Dendritic cell treated with granulocyte-macrophage colony-stimulating factor and Interleukin-4, amounts not matched to agents 40 ng/mL and 50 ng/mL, for 4 days (primary cell): ENCODE measurements around the gene B9D1.

ENCODE experiments used
- H3K27ac Mint-ChIP-seq: one replicate; pipeline ENCODE4 v1.8.0; 2022; ENCODE audit warnings: mild to moderate bottlenecking, mixed read lengths
- H3K27me3 Mint-ChIP-seq: one replicate; pipeline ENCODE4 v1.8.0; 2022; ENCODE audit warnings: mild to moderate bottlenecking, mixed read lengths
- H3K36me3 Mint-ChIP-seq: one replicate; pipeline ENCODE4 v1.8.0; 2022; ENCODE audit warnings: low read depth, mixed read lengths
- H3K4me1 Mint-ChIP-seq: one replicate; pipeline ENCODE4 v1.8.0; 2022; ENCODE audit warnings: low read depth, mixed read lengths
- H3K4me3 Mint-ChIP-seq: one replicate; pipeline ENCODE4 v1.8.0; 2022; ENCODE audit warnings: mild to moderate bottlenecking, moderate library complexity, mixed read lengths
- H3K9me3 Mint-ChIP-seq: one replicate; pipeline ENCODE4 v1.8.0; 2022; ENCODE audit warnings: mixed read lengths
- intact Hi-C: fragments of 100-400 bp; cut with micrococcal nuclease; formaldehyde crosslinking; loops from one replicate; pipeline ENCODE4 v1.15.0; 2022

B9D1 gene

DNA sequence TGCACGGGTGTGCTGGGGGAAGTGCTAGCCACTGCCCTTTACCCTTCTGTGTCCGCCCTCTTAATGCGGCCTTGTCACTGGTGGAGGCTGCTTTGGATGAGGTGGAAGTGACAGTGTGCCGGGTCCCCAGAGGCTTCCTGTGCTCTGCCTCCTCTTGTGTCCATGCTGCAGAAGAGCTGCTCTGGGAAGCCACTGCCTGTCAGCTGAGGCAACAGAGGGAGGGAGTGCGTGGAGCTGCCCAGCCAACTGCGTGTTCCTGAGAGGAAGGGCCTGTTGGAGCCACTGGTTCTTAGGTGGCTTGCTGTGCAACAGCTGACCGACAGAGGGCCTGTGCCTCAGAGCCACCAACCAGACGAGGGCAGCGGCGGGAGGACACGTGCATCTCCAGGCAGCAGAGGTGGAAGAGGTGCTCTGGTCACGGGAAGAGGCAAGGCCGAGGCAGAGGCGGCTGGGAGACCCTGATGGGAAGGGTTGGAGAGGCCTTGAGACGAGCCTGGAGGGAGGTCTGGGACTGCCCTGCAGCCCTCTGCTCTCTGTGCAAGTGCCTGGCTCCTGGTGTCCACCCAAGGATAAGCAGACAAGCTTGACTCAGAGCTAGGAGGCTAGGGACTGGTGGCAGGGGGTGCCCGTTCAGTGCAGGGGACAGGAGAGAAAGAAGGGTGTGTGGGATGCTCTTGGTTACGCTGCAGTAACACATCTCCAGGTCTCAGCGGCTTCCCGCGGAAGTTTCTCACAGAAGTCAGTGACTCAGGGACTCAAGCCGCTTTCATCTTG is 25.4 kb downstream of the B9D1 start:
- no peak overlapping the region for H3K27ac Mint-ChIP-seq
- no peaks in the 10 kb centered on the region for H3K9me3 Mint-ChIP-seq
- H3K4me1 Mint-ChIP-seq, result no peaks in the 10 kb centered on the region
- intact Hi-C loops, result no loop called here
- H3K27me3 Mint-ChIP-seq, result peaks cover 72% of the 10 kb centered on the region
- H3K4me3 Mint-ChIP-seq, result no peak overlapping the region
- peaks cover 13% of the 10 kb centered on the region for H3K36me3 Mint-ChIP-seq

DNA sequence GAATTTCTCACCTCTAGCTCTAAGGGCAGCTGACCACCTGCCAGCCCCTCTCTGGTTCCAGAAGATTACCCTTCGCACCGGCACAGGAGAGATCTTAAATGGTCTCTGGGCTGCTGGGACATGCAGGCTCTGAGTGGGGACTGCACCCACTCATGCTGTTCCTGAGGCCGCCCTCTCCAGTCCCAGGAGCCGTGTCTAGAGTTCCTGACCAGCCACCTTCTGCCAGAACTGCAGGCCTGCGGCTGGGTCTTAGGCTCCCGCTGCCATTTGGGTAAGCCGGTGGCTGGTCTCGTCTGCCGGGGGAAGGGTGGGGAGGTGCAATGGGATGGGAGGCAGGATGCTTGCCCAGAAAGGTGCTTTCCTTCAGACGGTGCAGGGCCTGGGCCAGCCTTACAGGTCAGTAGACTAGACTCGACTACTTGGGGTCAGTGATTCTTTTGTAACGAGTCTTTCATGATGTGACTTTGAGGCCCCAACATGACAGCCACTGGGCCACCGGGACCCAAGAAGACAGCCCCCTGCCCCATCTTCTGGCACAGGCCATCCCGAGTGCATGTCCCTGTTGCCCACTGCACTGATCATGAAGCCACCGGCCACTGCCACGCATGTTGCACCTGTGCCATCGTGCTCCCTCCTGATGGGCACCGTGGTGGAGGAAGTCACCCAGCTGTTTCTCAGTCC is 26.4 kb downstream of the B9D1 start:
- H3K4me1 Mint-ChIP-seq, result no peaks in the 10 kb centered on the region
- peaks cover 13% of the 10 kb centered on the region for H3K36me3 Mint-ChIP-seq
- H3K27me3 Mint-ChIP-seq, result peaks cover 70% of the 10 kb centered on the region
- no peak overlapping the region for H3K27ac Mint-ChIP-seq
- intact Hi-C loops, result no loop called here
- no peaks in the 10 kb centered on the region for H3K9me3 Mint-ChIP-seq
- no peak overlapping the region for H3K4me3 Mint-ChIP-seq

DNA sequence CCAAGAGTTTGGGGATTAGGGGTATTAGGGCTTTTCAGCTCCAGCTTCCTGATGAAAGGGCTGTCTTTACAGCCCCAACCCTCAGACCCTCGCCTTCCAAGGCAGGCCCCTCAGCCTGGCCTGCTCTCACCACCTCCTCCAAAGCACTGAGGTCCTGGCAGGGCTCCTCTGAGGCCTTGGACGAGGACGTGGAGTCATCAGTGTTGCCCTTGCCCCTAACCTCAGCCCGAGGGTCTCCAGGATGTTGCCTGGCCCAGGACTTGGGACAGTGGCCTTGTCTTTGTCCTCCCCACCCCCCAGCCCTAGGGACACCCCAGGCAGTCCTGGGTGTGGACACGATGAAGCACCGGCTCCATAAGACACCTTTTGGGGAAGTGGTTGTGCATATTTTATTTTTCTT is 28.2 kb downstream of the B9D1 start:
- Mint-ChIP-seq H3K27me3 (peaks cover 80% of the 10 kb centered on the region), H3K9me3 (no peaks in the 10 kb centered on the region), H3K4me3 (no peak overlapping the region), H3K4me1 (no peaks in the 10 kb centered on the region), H3K36me3 (peaks cover 19% of the 10 kb centered on the region), H3K27ac (peak overlapping the region; percentile 20)
- intact Hi-C loops, result no loop called here

DNA sequence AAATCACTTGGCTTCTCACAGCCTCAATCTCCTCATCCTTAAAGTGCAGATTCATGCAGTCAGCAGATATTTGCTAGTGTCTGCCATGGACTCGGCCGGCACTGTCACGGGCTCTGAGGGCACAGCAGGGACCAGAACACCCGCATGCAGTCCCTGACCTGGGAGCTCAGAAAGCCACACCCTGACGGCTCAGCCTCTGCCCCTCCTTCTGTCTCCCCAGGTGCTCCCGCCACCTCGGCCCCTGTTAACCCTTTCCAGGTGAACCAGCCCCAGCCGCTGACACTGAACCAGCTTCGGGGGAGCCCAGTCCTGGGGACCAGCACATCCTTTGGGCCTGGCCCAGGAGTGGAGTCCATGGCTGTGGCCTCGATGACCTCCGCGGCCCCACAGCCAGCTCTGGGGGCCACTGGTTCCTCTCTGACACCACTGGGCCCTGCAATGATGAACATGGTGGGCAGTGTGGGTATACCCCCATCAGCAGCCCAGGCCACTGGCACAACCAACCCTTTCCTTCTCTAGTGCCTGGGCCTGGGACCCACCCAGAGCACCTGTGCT is 28.7 kb downstream of the B9D1 start:
- Mint-ChIP-seq H3K36me3 (peaks cover 19% of the 10 kb centered on the region), H3K27me3 (peaks cover 80% of the 10 kb centered on the region), H3K4me3 (no peak overlapping the region), H3K4me1 (no peaks in the 10 kb centered on the region), H3K9me3 (no peaks in the 10 kb centered on the region), H3K27ac (peak overlapping the region; percentile 20)
- intact Hi-C loops, result no loop called here

GRCh38 chr17:19333132-19333440 is 29.4 kb downstream of the B9D1 start:
- Mint-ChIP-seq H3K4me3 (no peak overlapping the region), H3K4me1 (no peaks in the 10 kb centered on the region), H3K36me3 (peaks cover 19% of the 10 kb centered on the region), H3K27me3 (peaks cover 84% of the 10 kb centered on the region), H3K9me3 (no peaks in the 10 kb centered on the region), H3K27ac (no peak overlapping the region)
- intact Hi-C loops, result no loop called here

DNA sequence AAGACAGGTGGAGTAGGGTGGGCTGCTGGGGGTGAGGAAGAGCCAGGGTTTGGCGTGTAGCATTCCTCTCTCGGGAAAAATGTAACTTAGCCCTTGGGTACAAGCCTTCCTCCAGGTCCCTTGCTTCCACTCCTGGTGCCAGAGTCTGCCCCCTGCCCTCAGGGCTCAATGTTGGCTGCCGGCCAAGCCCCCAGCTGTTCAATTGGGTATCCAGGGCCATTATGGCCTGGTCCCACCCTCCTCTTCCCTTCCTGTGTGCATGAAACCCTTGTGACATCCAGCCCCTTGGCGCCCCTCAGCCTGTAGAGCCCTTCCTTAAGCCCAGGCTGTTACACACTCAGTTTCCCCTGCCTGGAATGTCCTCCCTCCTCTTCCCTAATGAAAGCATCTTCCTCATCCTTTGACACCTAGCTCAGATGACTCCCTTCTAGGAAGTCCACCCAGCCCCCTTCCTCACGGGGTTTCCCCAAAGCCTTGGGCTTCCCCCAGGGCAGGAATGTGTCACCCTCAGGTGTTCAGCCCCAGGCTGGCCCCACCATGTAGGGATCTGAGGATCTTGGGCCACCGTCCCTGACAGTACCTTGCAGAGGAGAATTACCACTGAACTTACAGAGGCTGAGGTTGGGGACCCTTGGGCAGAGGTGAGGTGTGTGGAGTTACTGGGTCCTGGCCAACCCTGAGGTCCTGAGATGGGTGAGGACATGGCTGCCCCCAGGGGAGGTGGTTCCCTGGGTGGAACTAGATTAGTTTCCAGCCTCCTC is 30.0 kb downstream of the B9D1 start:
- H3K4me3 Mint-ChIP-seq, result no peak overlapping the region
- intact Hi-C loops, result no loop called here
- peaks cover 19% of the 10 kb centered on the region for H3K36me3 Mint-ChIP-seq

GRCh38 chr17:19331543-19332245 is 30.8 kb downstream of the B9D1 start:
- H3K9me3 Mint-ChIP-seq, result no peaks in the 10 kb centered on the region
- H3K27ac Mint-ChIP-seq, result no peak overlapping the region
- intact Hi-C loops, result no loop called here
- peaks cover 83% of the 10 kb centered on the region for H3K27me3 Mint-ChIP-seq
- H3K4me1 Mint-ChIP-seq, result no peaks in the 10 kb centered on the region
- peaks cover 19% of the 10 kb centered on the region for H3K36me3 Mint-ChIP-seq
- H3K4me3 Mint-ChIP-seq, result no peak overlapping the region

More for the DNA sequence above, 30.0 kb downstream of the B9D1 start:
- Mint-ChIP-seq H3K4me1 (no peaks in the 10 kb centered on the region), H3K9me3 (no peaks in the 10 kb centered on the region), H3K27ac (no peak overlapping the region), H3K27me3 (peaks cover 84% of the 10 kb centered on the region)

DNA sequence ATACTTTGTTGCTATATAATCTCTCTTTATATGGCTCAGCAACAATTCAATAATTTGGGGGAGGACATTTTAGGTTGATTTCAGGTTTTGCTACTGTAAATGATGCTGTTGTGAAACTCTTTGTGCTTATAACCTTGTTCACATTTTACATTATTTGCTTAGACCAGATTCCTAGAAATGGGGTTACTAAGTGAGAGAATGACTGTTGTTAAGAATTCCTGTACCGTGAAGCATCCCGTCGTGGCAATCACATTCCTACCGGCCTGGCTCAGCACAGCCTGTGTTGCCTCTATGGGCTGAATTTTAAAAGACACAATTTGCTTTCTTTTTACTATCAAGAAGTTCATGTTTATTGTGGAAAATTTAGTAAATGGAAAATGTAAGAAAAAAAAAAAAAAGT is 31.4 kb downstream of the B9D1 start:
- intact Hi-C loops, result no loop called here
- H3K4me1 Mint-ChIP-seq, result no peaks in the 10 kb centered on the region
- peaks cover 86% of the 10 kb centered on the region for H3K27me3 Mint-ChIP-seq
- no peak overlapping the region for H3K4me3 Mint-ChIP-seq
- H3K9me3 Mint-ChIP-seq, result no peaks in the 10 kb centered on the region
- peaks cover 19% of the 10 kb centered on the region for H3K36me3 Mint-ChIP-seq
- no peak overlapping the region for H3K27ac Mint-ChIP-seq

DNA sequence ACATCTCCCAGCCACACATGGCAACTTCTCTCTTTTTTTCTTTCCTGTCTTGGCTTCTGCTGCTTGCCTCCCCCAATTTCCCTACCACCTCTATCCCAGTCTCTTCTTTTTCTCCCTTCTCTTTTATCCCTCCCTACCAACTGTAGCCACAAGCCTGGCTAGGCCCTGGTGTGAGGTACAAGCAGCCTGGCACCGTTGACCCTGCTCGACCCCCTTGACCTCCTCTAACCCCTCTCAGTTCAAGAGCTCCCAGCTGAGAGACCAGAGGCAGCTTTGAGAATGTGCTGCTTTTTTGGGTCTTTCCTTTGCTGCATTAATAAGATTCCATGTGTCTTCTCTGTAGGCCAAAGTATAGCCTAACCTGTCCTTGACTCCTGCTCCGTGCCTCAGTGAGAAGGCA is 32.3 kb downstream of the B9D1 start:
- H3K27ac Mint-ChIP-seq, result no peak overlapping the region
- no peaks in the 10 kb centered on the region for H3K4me1 Mint-ChIP-seq
- H3K4me3 Mint-ChIP-seq, result no peak overlapping the region
- intact Hi-C loops, result no loop called here
- peaks cover 13% of the 10 kb centered on the region for H3K36me3 Mint-ChIP-seq
- peaks cover 79% of the 10 kb centered on the region for H3K27me3 Mint-ChIP-seq
- H3K9me3 Mint-ChIP-seq, result no peaks in the 10 kb centered on the region

DNA sequence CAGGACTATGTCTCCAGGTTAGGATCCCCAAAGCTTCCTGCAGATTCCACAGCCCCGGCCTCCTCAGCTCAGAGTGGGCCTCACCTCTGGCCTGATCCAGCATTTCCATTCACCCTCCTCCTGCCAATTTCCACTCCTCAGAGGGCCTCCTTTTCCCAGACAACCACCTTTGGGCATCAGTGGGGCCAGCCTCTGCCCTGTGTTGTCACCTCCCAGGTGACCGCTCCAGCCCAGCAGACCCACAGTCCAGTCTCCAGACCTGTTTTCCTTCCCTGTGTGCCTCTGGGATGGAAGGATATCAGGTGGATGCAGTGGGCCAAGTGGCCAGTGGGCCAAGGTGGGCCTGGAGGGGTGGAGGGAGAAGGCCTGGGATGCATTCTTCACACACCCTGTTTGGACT is 32.7 kb downstream of the B9D1 start:
- intact Hi-C loops, result no loop called here
- no peaks in the 10 kb centered on the region for H3K9me3 Mint-ChIP-seq
- H3K36me3 Mint-ChIP-seq, result peaks cover 12% of the 10 kb centered on the region
- peaks cover 82% of the 10 kb centered on the region for H3K27me3 Mint-ChIP-seq
- no peak overlapping the region for H3K4me3 Mint-ChIP-seq
- H3K4me1 Mint-ChIP-seq, result no peaks in the 10 kb centered on the region
- H3K27ac Mint-ChIP-seq, result no peak overlapping the region

DNA sequence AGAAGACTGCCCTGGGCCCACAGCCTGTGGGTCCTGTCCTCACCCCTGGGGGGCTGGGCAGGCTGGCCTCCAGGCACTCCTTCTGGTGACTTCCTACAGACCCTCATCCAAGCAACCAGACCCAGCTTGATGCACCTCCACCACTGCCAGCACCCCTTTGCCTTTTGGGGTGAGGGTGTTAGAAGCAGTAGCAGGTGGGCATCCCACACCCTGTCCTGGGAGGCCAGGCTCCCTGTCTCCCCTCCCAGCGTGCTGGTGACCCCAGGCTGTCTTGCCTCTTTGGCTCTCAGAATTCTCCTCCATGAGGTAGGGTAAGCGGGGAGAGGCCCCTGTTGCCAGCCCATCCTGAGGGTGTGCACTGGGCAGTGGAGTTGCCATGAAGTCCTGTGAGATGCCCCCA is 33.4 kb downstream of the B9D1 start:
- H3K27me3 Mint-ChIP-seq, result peaks cover 83% of the 10 kb centered on the region
- no peak overlapping the region for H3K4me3 Mint-ChIP-seq
- no peaks in the 10 kb centered on the region for H3K4me1 Mint-ChIP-seq
- H3K9me3 Mint-ChIP-seq, result no peaks in the 10 kb centered on the region
- H3K27ac Mint-ChIP-seq, result no peak overlapping the region
- intact Hi-C loops, result no loop called here
- peaks cover 10% of the 10 kb centered on the region for H3K36me3 Mint-ChIP-seq

DNA sequence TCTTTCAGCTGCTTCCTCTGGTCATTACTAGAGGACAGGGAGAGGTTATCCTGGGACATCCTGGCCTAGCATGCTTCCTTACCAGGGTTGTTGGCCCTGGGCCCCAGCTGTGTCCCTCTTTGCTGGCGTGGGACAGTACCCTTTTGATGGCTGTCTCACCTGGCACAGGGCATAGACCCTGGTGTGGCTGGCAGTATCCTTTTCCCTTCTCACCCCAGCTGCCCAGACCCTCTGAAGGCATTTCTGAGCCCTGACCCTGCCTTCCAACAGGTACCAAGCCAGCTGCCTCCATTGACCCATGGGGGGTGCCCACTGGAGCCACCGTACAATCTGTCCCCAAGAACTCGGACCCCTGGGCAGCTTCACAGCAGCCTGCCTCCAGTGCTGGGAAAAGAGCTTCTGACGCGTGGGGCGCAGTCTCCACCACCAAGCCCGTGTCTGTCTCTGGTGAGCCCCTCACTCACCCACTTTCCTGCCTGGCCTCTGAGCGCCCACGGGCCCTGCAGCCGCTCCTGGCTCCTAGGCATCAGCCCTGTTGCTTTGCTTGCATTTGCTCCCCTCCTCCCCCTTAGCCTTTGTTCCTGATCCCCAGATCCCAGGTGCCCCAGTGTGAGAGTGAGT is 34.0 kb downstream of the B9D1 start:
- Mint-ChIP-seq H3K4me3 (no peak overlapping the region), H3K9me3 (no peaks in the 10 kb centered on the region), H3K27ac (no peak overlapping the region), H3K4me1 (no peaks in the 10 kb centered on the region), H3K27me3 (peaks cover 80% of the 10 kb centered on the region), H3K36me3 (peaks cover 6% of the 10 kb centered on the region)
- intact Hi-C loops, result no loop called here

GRCh38 chr17:19327031-19327783 is 35.3 kb downstream of the B9D1 start:
- no peak overlapping the region for H3K27ac Mint-ChIP-seq
- peaks cover 6% of the 10 kb centered on the region for H3K36me3 Mint-ChIP-seq
- H3K27me3 Mint-ChIP-seq, result peaks cover 80% of the 10 kb centered on the region
- no peak overlapping the region for H3K4me3 Mint-ChIP-seq
- intact Hi-C loops, result no loop called here
- no peaks in the 10 kb centered on the region for H3K4me1 Mint-ChIP-seq
- no peaks in the 10 kb centered on the region for H3K9me3 Mint-ChIP-seq
